CD14-positive monocyte (primary cell): Measurements from ENCODE around the gene PDLIM7. TPM values are rescaled to one million over a fixed set of nuclear protein-coding genes. Genes with fewer than 3 reads are reported as not detected.

Source experiments
- DNase-seq, 3 donors: peaks; one replicate each; pipeline ENCODE4 v3.0.0-alpha.2; 2011 to 2022
- H2AFZ ChIP-seq: 2 replicates; pipeline ENCODE4 v1.6.0; 2012; ENCODE audit warnings: mild to moderate bottlenecking, low read depth, low read length, inconsistent platforms; ENCODE audit not compliant: insufficient read depth, poor library complexity, severe bottlenecking
- H3K27ac ChIP-seq, 2 donors: 1 replicate in 1 of 2; 2 replicates in 1 of 2; pipeline ENCODE4 v1.5.1; 2012 to 2013; ENCODE audit warnings: low read length in 2 of 2, control low read depth in 1 of 2, inconsistent platforms in 1 of 2, low read depth in 1 of 2, mild to moderate bottlenecking in 1 of 2
- H3K27me3 ChIP-seq, 2 donors: one replicate each; pipeline versions ENCODE4 v1.6.0 to v1.6.1; 2011 to 2013; ENCODE audit warnings: low read length in 2 of 2; ENCODE audit not compliant: control insufficient read depth in 2 of 2, insufficient read depth in 2 of 2
- H3K36me3 ChIP-seq, 2 donors: replicated peaks in 1 of 2; 1 replicate in 1 of 2; 2 replicates in 1 of 2; pipeline versions ENCODE4 v1.5.1 to v1.6.1; 2012 to 2013; ENCODE audit warnings: low read length in 2 of 2, control low read depth in 1 of 2, inconsistent platforms in 1 of 2, mild to moderate bottlenecking in 1 of 2; ENCODE audit not compliant: insufficient read depth in 2 of 2, control insufficient read depth in 1 of 2
- H3K4me1 ChIP-seq, 2 donors: 1 replicate in 1 of 2; 2 replicates in 1 of 2; pipeline versions ENCODE4 v1.5.1 to v1.6.1; 2012 to 2013; ENCODE audit warnings: low read length in 2 of 2, control low read depth in 1 of 2, inconsistent platforms in 1 of 2, mild to moderate bottlenecking in 1 of 2, moderate library complexity in 1 of 2; ENCODE audit not compliant: insufficient read depth in 2 of 2, control insufficient read depth in 1 of 2
- H3K4me2 ChIP-seq: replicated peaks from 2 replicates; pipeline ENCODE3; 2012; ENCODE audit warnings: low read length, moderate library complexity, mild to moderate bottlenecking; ENCODE audit not compliant: poor library complexity, severe bottlenecking; ENCODE audit errors: extremely low read depth
- H3K4me3 ChIP-seq, 3 experiments: fragments of 200-600 bp in 1 of 3; sonication (generic) in 1 of 3; replicated peaks in 1 of 3; 1 replicate in 2 of 3; 2 replicates in 1 of 3; pipeline ENCODE4 v1.5.1; 2011 to 2013; ENCODE audit warnings: low read length in 3 of 3, mild to moderate bottlenecking in 3 of 3, control low read depth in 2 of 3, low read depth in 2 of 3, inconsistent platforms in 1 of 3, moderate library complexity in 1 of 3
- H3K79me2 ChIP-seq: 2 replicates; pipeline ENCODE4 v1.6.0; 2012; ENCODE audit warnings: mild to moderate bottlenecking, control low read depth, inconsistent platforms, low read length, moderate library complexity; ENCODE audit not compliant: insufficient read depth
- H3K9ac ChIP-seq: 2 replicates; pipeline ENCODE4 v1.6.0; 2017; ENCODE audit warnings: low read length, mild to moderate bottlenecking; ENCODE audit not compliant: insufficient read depth, poor library complexity, severe bottlenecking
- H3K9me3 ChIP-seq, 2 donors: replicated peaks in 1 of 2; 1 replicate in 1 of 2; 2 replicates in 1 of 2; pipeline versions ENCODE4 v1.5.1 to v1.6.1; 2012 to 2013; ENCODE audit warnings: low read length in 2 of 2, control low read depth in 1 of 2; ENCODE audit not compliant: control insufficient read depth in 1 of 2, insufficient read depth in 1 of 2
- H4K20me1 ChIP-seq: 2 replicates; pipeline ENCODE4 v1.6.0; 2012; ENCODE audit warnings: mild to moderate bottlenecking, low read length, control low read depth, moderate library complexity; ENCODE audit not compliant: insufficient read depth
- H3K27ac Mint-ChIP-seq, 7 donors: one replicate each; pipeline ENCODE4 v1.8.0; 2020; ENCODE audit warnings: mild to moderate bottlenecking in 7 of 7, mixed read lengths in 7 of 7, moderate library complexity in 6 of 7, inconsistent platforms in 2 of 7
- H3K27me3 Mint-ChIP-seq, 3 donors: one replicate each; pipeline ENCODE4 v1.8.0; 2021 to 2022; ENCODE audit warnings: low read depth in 3 of 3, mild to moderate bottlenecking in 3 of 3, mixed read lengths in 3 of 3, moderate library complexity in 3 of 3, inconsistent platforms in 1 of 3
- H3K36me3 Mint-ChIP-seq, 2 donors: one replicate each; pipeline ENCODE4 v1.8.0; 2020; ENCODE audit warnings: mixed read lengths in 2 of 2, inconsistent platforms in 1 of 2, mild to moderate bottlenecking in 1 of 2
- H3K4me1 Mint-ChIP-seq: one replicate; pipeline ENCODE4 v1.8.0; 2020; ENCODE audit warnings: mild to moderate bottlenecking, mixed read lengths
- H3K4me3 Mint-ChIP-seq, 2 donors: one replicate each; pipeline ENCODE4 v1.8.0; 2020; ENCODE audit warnings: mild to moderate bottlenecking in 2 of 2, mixed read lengths in 2 of 2, moderate library complexity in 1 of 2
- H3K9me3 Mint-ChIP-seq, 7 donors: one replicate each; pipeline ENCODE4 v1.8.0; 2020 to 2022; ENCODE audit warnings: mixed read lengths in 7 of 7, mild to moderate bottlenecking in 6 of 7, moderate library complexity in 6 of 7, inconsistent platforms in 2 of 7
- CTCF ChIP-seq: fragments of 200-600 bp; IDR thresholded peaks from one replicate; pipeline ENCODE4 v1.8.0; 2022; ENCODE audit warnings: antibody characterized with exemption, mild to moderate bottlenecking
- WGBS: methylation state at CpG from one replicate; pipeline ENCODE4 v1.1.5; 2013; ENCODE audit warnings: missing lambda C conversion rate; ENCODE audit not compliant: insufficient coverage; 5-methylcytosine and 5-hydroxymethylcytosine counted together
- intact Hi-C, 2 donors: fragments of 100-400 bp; cut with micrococcal nuclease; formaldehyde crosslinking; loops; one replicate each; pipeline versions ENCODE4 v1.15.0 to v1.15.1; 2023
- polyA plus RNA-seq, 3 donors: library from polyadenylated mRNA; depleted of rRNA in 1 of 3; unstranded in 2 of 3; stranded (reverse) in 1 of 3; fragments of 300-500 nt in 2 of 3; fragments of >200 nt in 1 of 3; fragmentation: Illumina TruSeq in 2 of 3; gene quantifications; 1 replicate in 2 of 3; 2 replicates in 1 of 3; pipeline ENCODE4 v1.2.3, GENCODE V29; 2012 to 2021

The PDLIM7 gene
- polyA plus RNA-seq, 3 donors: 21.6 to 126 (median 27.2) TPM

GRCh38 chr5:177470759-177471536, 26.5 kb downstream of the PDLIM7 start:
- Mint-ChIP-seq H3K36me3 (peaks cover 7 to 12% of the 10 kb centered on the region in 2 donors), H3K27ac (peak overlapping the region in 1 of 7 donors; percentile 73), H3K4me3 (peak overlapping the region in 1 of 2 donors; percentile 76), H3K9me3 (peaks cover 0 to 14% (median 4%) of the 10 kb centered on the region in 7 donors), H3K27me3 (peaks cover 63 to 72% (median 68%) of the 10 kb centered on the region in 3 donors), H3K4me1 (peaks cover 40% of the 10 kb centered on the region)
- Histone ChIP-seq H3K79me2 (no peaks in the 10 kb centered on the region), H3K4me3 (no peak overlapping the region), H2AFZ (no peak overlapping the region), H3K27me3 (peaks cover 18 to 52% of the 10 kb centered on the region in 2 donors), H3K4me1 (peaks cover 17 to 36% of the 10 kb centered on the region in 2 donors), H4K20me1 (peaks cover 24% of the 10 kb centered on the region), H3K36me3 (no peaks in the 10 kb centered on the region), H3K4me2 (no peak overlapping the region), H3K9me3 (peaks cover 0 to 11% of the 10 kb centered on the region in 2 donors), H3K9ac (no peak overlapping the region), H3K27ac (no peak overlapping the region)
- TF ChIP-seq CTCF: no peak
- WGBS: 100% methylated on average over 4 of the region's 10 CpGs
- peak in 1 of 3 donors; percentile 50 for DNase-seq
- intact Hi-C loops: no loop called here

GRCh38 chr5:177469750-177470525, 27.5 kb downstream of the PDLIM7 start:
- H3K9me3 Mint-ChIP-seq: peaks cover 0 to 14% (median 6%) of the 10 kb centered on the region in 7 donors
- peak overlapping the region in 1 of 2 donors; percentile 17 for H3K4me3 Mint-ChIP-seq
- intact Hi-C loops: no loop called here
- Histone ChIP-seq H4K20me1 (peaks cover 23% of the 10 kb centered on the region), H3K9ac (no peak overlapping the region), H3K27ac (no peak overlapping the region), H3K4me2 (no peak overlapping the region), H3K4me1 (peaks cover 11 to 27% of the 10 kb centered on the region in 2 donors), H2AFZ (no peak overlapping the region), H3K27me3 (peaks cover 18 to 44% of the 10 kb centered on the region in 2 donors), H3K4me3 (no peak overlapping the region), H3K36me3 (no peaks in the 10 kb centered on the region), H3K9me3 (peaks cover 0 to 11% of the 10 kb centered on the region in 2 donors), H3K79me2 (no peaks in the 10 kb centered on the region)
- peak overlapping the region in 1 of 7 donors; percentile 73 for H3K27ac Mint-ChIP-seq
- 77% methylated on average over 5 of the region's 8 CpGs for WGBS
- H3K4me1 Mint-ChIP-seq: peaks cover 31% of the 10 kb centered on the region
- no peak for TF ChIP-seq CTCF
- H3K36me3 Mint-ChIP-seq: peaks cover 7 to 14% of the 10 kb centered on the region in 2 donors
- peaks cover 57 to 67% (median 64%) of the 10 kb centered on the region in 3 donors for H3K27me3 Mint-ChIP-seq
- no peak for DNase-seq
